K562 (cell line): ENCODE results near the gene TACR1. TPM values are rescaled to one million over a fixed set of nuclear protein-coding genes. Genes with fewer than 3 reads are reported as not detected.

Experiments used
- ATAC-seq: fragments of 200-7000 bp; cut with Tn5 transposase; 3 replicates; pipeline ENCODE4 v1.9.1; 2020; ENCODE audit warnings: moderate library complexity
- BruUV-seq: library from RNA; stranded (reverse); fragments of 400-500 nt; replicated peaks from 2 replicates; lab custom pipeline; 2021; lab: Mats Ljungman, UMichigan
- CTCF ChIA-PET: fragments of 300-600 bp; formaldehyde crosslinking; extraction: SDS; loops from one replicate; lab custom pipeline; 2021; ENCODE audit warnings: low intra/inter-chr PET ratio; lab: Yijun Ruan, JAX
- POLR2A ChIA-PET: fragments of 300-600, 350-650 bp; sonication (Branson Sonifier 250); formaldehyde crosslinking; extraction: SDS; loops from one replicate; lab custom pipeline; 2021; ENCODE audit warnings: antibody characterized with exemption, inconsistent platforms; lab: Yijun Ruan, JAX
- DNase-seq, 4 experiments: peaks; one replicate each; pipeline versions ENCODE4 v3.0.0 to v3.0.0-alpha.2; 2011 to 2018; ENCODE audit warnings: low spot score in 3 of 4, mixed read lengths in 3 of 4; ENCODE audit errors: extremely low read depth in 1 of 4
- FAIRE-seq: peaks from 2 replicates; lab custom pipeline; 2011; peaks lifted over from hg19 to GRCh38; lab: Jason Lieb, UNC
- H2AFZ ChIP-seq: 2 replicates; pipeline ENCODE4 v1.6.0; 2011; ENCODE audit warnings: low read depth, low read length, control low read depth, inconsistent platforms
- H3K27ac ChIP-seq: fragments of 200-600 bp; 3 replicates; pipeline ENCODE4 v1.8.0; 2011; ENCODE audit warnings: low read depth, mild to moderate bottlenecking, control low read depth, inconsistent platforms, low read length, moderate library complexity, mixed read lengths; ENCODE audit errors: extremely low read depth
- H3K27me3 ChIP-seq, 2 experiments: fragments of 300-600 bp in 1 of 2; 2 replicates in 1 of 2; 3 replicates in 1 of 2; pipeline versions ENCODE4 v1.6.0 to v1.8.0; 2011; ENCODE audit warnings: inconsistent platforms in 2 of 2, low read length in 2 of 2, mild to moderate bottlenecking in 1 of 2, mixed read lengths in 1 of 2, moderate library complexity in 1 of 2; ENCODE audit not compliant: control insufficient read depth in 2 of 2, insufficient read depth in 2 of 2
- H3K36me3 ChIP-seq: fragments of 300-600 bp; 3 replicates; pipeline ENCODE4 v1.8.0; 2011; ENCODE audit warnings: mild to moderate bottlenecking, low read length, inconsistent platforms; ENCODE audit not compliant: control insufficient read depth, insufficient read depth
- H3K4me1 ChIP-seq, 2 experiments: fragments of 200-600 bp in 1 of 2; replicated peaks in 1 of 2; 2 replicates in 1 of 2; 3 replicates in 1 of 2; pipeline versions ENCODE4 v1.5.1 to v1.8.0; 2011; ENCODE audit warnings: inconsistent platforms in 2 of 2, low read length in 2 of 2, mild to moderate bottlenecking in 1 of 2, mixed read lengths in 1 of 2, moderate library complexity in 1 of 2; ENCODE audit not compliant: control insufficient read depth in 2 of 2, insufficient read depth in 2 of 2
- H3K4me2 ChIP-seq: 2 replicates; pipeline ENCODE4 v1.6.1; 2011; ENCODE audit warnings: low read length, control low read depth, inconsistent platforms, mixed read lengths; ENCODE audit not compliant: insufficient read depth
- H3K4me3 ChIP-seq: fragments of 200-600 bp; sonication (generic), shearing (Covaris generic); 2 replicates; pipeline ENCODE4 v1.5.1; 2016; ENCODE audit warnings: control low read depth, inconsistent platforms
- H3K79me2 ChIP-seq: fragments of 200-600 bp; 3 replicates; pipeline ENCODE4 v1.8.0; 2011; ENCODE audit warnings: low read length, inconsistent platforms; ENCODE audit not compliant: control insufficient read depth, insufficient read depth
- H3K9ac ChIP-seq, 2 experiments: 2 replicates each; pipeline versions ENCODE4 v1.6.0 to v1.6.1; 2011; ENCODE audit warnings: low read depth in 2 of 2, low read length in 2 of 2, control low read depth in 1 of 2, inconsistent platforms in 1 of 2, mild to moderate bottlenecking in 1 of 2, mixed read lengths in 1 of 2; ENCODE audit not compliant: insufficient read depth in 1 of 2
- H3K9me1 ChIP-seq: one replicate; pipeline ENCODE4 v1.6.0; 2011; ENCODE audit warnings: inconsistent platforms, mild to moderate bottlenecking, low read length, moderate library complexity; ENCODE audit not compliant: control insufficient read depth, insufficient read depth
- H3K9me3 ChIP-seq: replicated peaks from 2 replicates; pipeline ENCODE4 v1.5.1; 2011; ENCODE audit warnings: low read depth, low read length, inconsistent platforms; ENCODE audit not compliant: control insufficient read depth, insufficient read depth
- H4K20me1 ChIP-seq: replicated peaks from 2 replicates; pipeline ENCODE4 v1.6.1; 2011; ENCODE audit warnings: low read length, inconsistent platforms, mixed read lengths; ENCODE audit not compliant: control insufficient read depth, insufficient read depth
- GTF3C2 ChIP-seq: IDR thresholded peaks from 3 replicates; pipeline ENCODE4 v1.6.1; 2011; ENCODE audit warnings: borderline replicate concordance, mild to moderate bottlenecking, moderate library complexity; ENCODE audit not compliant: insufficient read length; ENCODE audit errors: extremely low read depth
- RFX1 ChIP-seq: fragments of 450-650 bp; IDR thresholded peaks from 2 replicates; pipeline ENCODE4 v1.6.1; 2016; ENCODE audit warnings: mild to moderate bottlenecking, moderate library complexity
- WGBS: fragments of 100-300 bp; shearing (Covaris generic); methylation state at CpG from one replicate; pipeline ENCODE4 v1.1.6; 2016; ENCODE audit warnings: low coverage, mixed read lengths; ENCODE audit not compliant: insufficient coverage; ENCODE audit errors: missing lambda C conversion rate; 5-methylcytosine and 5-hydroxymethylcytosine counted together
- in situ Hi-C: fragments of 300-500 bp; cut with MboI; formaldehyde crosslinking; loops from 4 replicates; pipeline ENCODE4 v1.15.0; 2018; ENCODE audit warnings: inconsistent platforms, mixed read lengths
- intact Hi-C: fragments of 100-400 bp; cut with micrococcal nuclease; formaldehyde crosslinking; loops from 2 replicates; pipeline ENCODE4 v1.14.2; 2022
- polyA plus RNA-seq, 8 experiments: library from polyadenylated mRNA; depleted of rRNA in 4 of 8; stranded (reverse) in 5 of 8; unstranded in 3 of 8; fragments of >200 nt; fragmentation: Nextera tagmentation in 2 of 8; fragmentation: Illumina TruSeq in 1 of 8; extraction: Ambion mirVana in 2 of 8; extraction: Trizol in 1 of 8; gene quantifications; 2 replicates each; pipeline versions ENCODE4 v1.2.1 to v1.2.3, GENCODE V29; 2011 to 2014; ENCODE audit warnings: inconsistent platforms in 1 of 8, missing spikeins in 1 of 8
- total RNA-seq, 7 experiments: library from RNA; depleted of rRNA in 6 of 7; stranded (reverse); fragments of >200 nt in 6 of 7; fragmentation: Illumina TruSeq in 2 of 7; extraction: Trizol in 2 of 7; gene quantifications; 2 replicates each; pipeline versions ENCODE4 v1.2.1 to v1.2.3, GENCODE V29; 2011 to 2021; ENCODE audit warnings: low replicate concordance in 1 of 7

Gene TACR1
- total and polyA plus RNA-seq, 9 of the 15 experiments (the other 6 are each of a cell fraction or from before 2014, with no cell fraction given), result not detected

- BruUV-seq, result no TSS peak
- 20% methylated on average over 2 of the region's 2 CpGs for WGBS
- no peak for FAIRE-seq
- no peak for TF ChIP-seq GTF3C2
- DNase-seq, result no peak
- POLR2A ChIA-PET, result no interaction called here
- Histone ChIP-seq H3K9ac (no peak overlapping the region), H3K79me2 (no peaks in the 10 kb centered on the region), H3K27me3 (peaks cover 0 to 10% of the 10 kb centered on the region in 2 experiments; a peak in 1 of 5 replicates), H3K27ac (no peak overlapping the region), H3K9me3 (no peaks in the 10 kb centered on the region), H3K4me1 (no peaks in the 10 kb centered on the region), H2AFZ (no peak overlapping the region), H3K36me3 (no peaks in the 10 kb centered on the region), H3K4me3 (no peak overlapping the region), H3K9me1 (no peaks in the 10 kb centered on the region), H4K20me1 (no peaks in the 10 kb centered on the region), H3K4me2 (no peak overlapping the region)
- in situ Hi-C loops (no loop called here), intact Hi-C loops (no loop called here)
- no peak for ATAC-seq
- CTCF ChIA-PET, result no interaction called here
Measured at GRCh38 chr2:75018162-75018561, 181.2 kb downstream of the TACR1 start.

- 3% methylated on average over 8 of the region's 8 CpGs for WGBS
- Histone ChIP-seq H3K36me3 (no peaks in the 10 kb centered on the region), H3K9me3 (no peaks in the 10 kb centered on the region), H3K4me2 (no peak overlapping the region), H3K9me1 (no peaks in the 10 kb centered on the region), H3K27ac (no peak overlapping the region), H3K27me3 (no peaks in the 10 kb centered on the region; a peak in 1 of 5 replicates), H3K4me1 (no peaks in the 10 kb centered on the region), H3K79me2 (no peaks in the 10 kb centered on the region), H3K9ac (no peak overlapping the region), H2AFZ (no peak overlapping the region), H3K4me3 (no peak overlapping the region), H4K20me1 (no peaks in the 10 kb centered on the region)
- DNase-seq (no peak), ATAC-seq (no peak), FAIRE-seq (no peak)
- BruUV-seq, result no TSS peak
- ChIA-PET CTCF (no interaction called here), POLR2A (no interaction called here)
- intact Hi-C loops (no loop called here), in situ Hi-C loops (no loop called here)
- no peak for TF ChIP-seq RFX1
Measured at GRCh38 chr2:75012080-75012479, 187.2 kb downstream of the TACR1 start.
